HG02885 (cell line): ENCODE results near the gene FN3K.

Experiments
- ATAC-seq: cut with Tn5 transposase; IDR thresholded peaks from one replicate; pipeline ENCODE4 v1.9.1; 2021; ENCODE audit warnings: mild to moderate bottlenecking; ENCODE audit not compliant: unreplicated experiment, poor library complexity

The FN3K gene

GRCh38 chr17:82734987-82735866 lies at the start of gene FN3K:
TSS of gene FN3K (plus strand) at chr17:82735615. CDS start at chr17:82735637, 22 bp downstream.
- no peak for ATAC-seq

GRCh38 chr17:82686366-82687324 lies 48.8 kb upstream of the FN3K start:
- ATAC-seq, result no peak

GRCh38 chr17:82687375-82687861 lies 48.0 kb upstream of the FN3K start:
- ATAC-seq, result no peak

- ATAC-seq, result no peak
Measured at GRCh38 chr17:82687871-82688270, 47.5 kb upstream of the FN3K start.

- ATAC-seq, result no peak
Measured at GRCh38 chr17:82689077-82689476, 46.3 kb upstream of the FN3K start.

GRCh38 chr17:82690786-82691489 lies 44.5 kb upstream of the FN3K start:
- no peak for ATAC-seq

- no peak for ATAC-seq
Measured at GRCh38 chr17:82691714-82692113, 43.7 kb upstream of the FN3K start.

GRCh38 chr17:82692268-82692667 lies 43.1 kb upstream of the FN3K start:
- ATAC-seq, result no peak

GRCh38 chr17:82693168-82693867 lies 42.1 kb upstream of the FN3K start:
- no peak for ATAC-seq

GRCh38 chr17:82694647-82695046 lies 40.8 kb upstream of the FN3K start:
- no peak for ATAC-seq

GRCh38 chr17:82696259-82696658 lies 39.2 kb upstream of the FN3K start:
- no peak for ATAC-seq

GRCh38 chr17:82696916-82697807 lies 38.3 kb upstream of the FN3K start:
- ATAC-seq, result no peak

GRCh38 chr17:82697808-82698064 lies 37.7 kb upstream of the FN3K start:
- ATAC-seq, result no peak

- peak; percentile 96 for ATAC-seq
Measured at GRCh38 chr17:82698065-82698973, 37.1 kb upstream of the FN3K start, which contains the start of gene RAB40B. TSS of gene RAB40B (minus strand) at chr17:82698698. CDS start at chr17:82698596, 102 bp downstream.

GRCh38 chr17:82698974-82699442 lies 36.4 kb upstream of the FN3K start:
- no peak for ATAC-seq

GRCh38 chr17:82699551-82699950 lies 35.9 kb upstream of the FN3K start:
- ATAC-seq, result no peak

GRCh38 chr17:82702231-82702927 lies 33.0 kb upstream of the FN3K start:
- no peak for ATAC-seq
